HEK293 (cell line): ENCODE data around the gene DNAJB6.

Experiments used
- CTCF ChIA-PET: fragments of 350-600 bp; formaldehyde crosslinking; extraction: SDS; loops from one replicate; lab custom pipeline; 2021; ENCODE audit warnings: antibody characterized with exemption; lab: Yijun Ruan, JAX
- POLR2A ChIA-PET: fragments of 300-600 bp; formaldehyde crosslinking; extraction: SDS; loops from one replicate; lab custom pipeline; 2020; ENCODE audit warnings: antibody characterized with exemption, inconsistent platforms; lab: Yijun Ruan, JAX
- H3K27ac ChIP-seq: fragments of 200-500 bp; sonication (Bioruptor generic); 2 replicates; pipeline ENCODE4 v1.5.1; 2014; ENCODE audit warnings: low read depth, low read length, control low read depth, inconsistent platforms; ENCODE audit errors: extremely low read depth
- H3K36me3 ChIP-seq, 2 experiments: fragments of 200-500 bp in 1 of 2; sonication (Bioruptor generic) in 1 of 2; 1 replicate in 1 of 2; 2 replicates in 1 of 2; pipeline ENCODE4 v1.5.1; 2014 to 2017; ENCODE audit warnings: inconsistent platforms in 2 of 2, low read length in 2 of 2; ENCODE audit not compliant: control insufficient read depth in 2 of 2, insufficient read depth in 1 of 2
- H3K4me1 ChIP-seq: fragments of 200-500 bp; sonication (Bioruptor generic); 2 replicates; pipeline ENCODE4 v1.5.1; 2014; ENCODE audit warnings: mild to moderate bottlenecking, low read length, inconsistent platforms; ENCODE audit not compliant: control insufficient read depth, insufficient read depth
- H3K4me3 ChIP-seq: 2 replicates; pipeline ENCODE4 v1.5.1; 2011; ENCODE audit warnings: low read depth, mild to moderate bottlenecking, control low read depth, low read length, moderate library complexity
- H3K9me3 ChIP-seq: fragments of 200-500 bp; sonication (Bioruptor generic); 2 replicates; pipeline ENCODE4 v1.5.1; 2014; ENCODE audit warnings: low read depth, low read length, inconsistent platforms; ENCODE audit not compliant: control insufficient read depth, insufficient read depth
- EGR2 ChIP-seq: fragments of 450-650 bp; formaldehyde crosslinking; IDR thresholded peaks from 2 replicates; pipeline ENCODE4 v1.5.1; 2016; ENCODE audit warnings: low read depth, missing biosample characterization, missing genetic modification characterization
- YY2 ChIP-seq: fragments of 450-650 bp; formaldehyde crosslinking; IDR thresholded peaks from 2 replicates; pipeline ENCODE4 v1.5.1; 2016; ENCODE audit warnings: missing biosample characterization, missing genetic modification characterization
- ZBTB17 ChIP-seq: fragments of 450-650 bp; formaldehyde crosslinking; IDR thresholded peaks from 2 replicates; pipeline ENCODE4 v1.5.1; 2016; ENCODE audit warnings: missing biosample characterization, missing genetic modification characterization
- ZFHX2 ChIP-seq: fragments of 450-650 bp; formaldehyde crosslinking; conservative IDR thresholded peaks from 2 replicates; pipeline ENCODE4 v1.5.1; 2016; ENCODE audit warnings: missing biosample characterization, missing genetic modification characterization
- ZNF16 ChIP-seq: fragments of 450-650 bp; formaldehyde crosslinking; IDR thresholded peaks from 2 replicates; pipeline ENCODE4 v1.5.1; 2016; ENCODE audit warnings: low read depth, missing biosample characterization, missing genetic modification characterization
- ZNF18 ChIP-seq: fragments of 450-650 bp; formaldehyde crosslinking; IDR thresholded peaks from 2 replicates; pipeline ENCODE4 v1.5.1; 2016; ENCODE audit warnings: missing biosample characterization, missing genetic modification characterization
- ZNF350 ChIP-seq: fragments of 450-650 bp; formaldehyde crosslinking; IDR thresholded peaks from 2 replicates; pipeline ENCODE4 v1.5.0; 2017; ENCODE audit warnings: missing biosample characterization, mild to moderate bottlenecking, missing genetic modification characterization
- ZNF488 ChIP-seq: fragments of 450-650 bp; formaldehyde crosslinking; IDR thresholded peaks from 2 replicates; pipeline ENCODE4 v1.5.1; 2016; ENCODE audit warnings: missing biosample characterization, missing genetic modification characterization
- ZNF785 ChIP-seq: fragments of 450-650 bp; formaldehyde crosslinking; IDR thresholded peaks from 2 replicates; pipeline ENCODE4 v1.5.1; 2016; ENCODE audit warnings: missing biosample characterization, missing genetic modification characterization
- ZSCAN18 ChIP-seq: fragments of 450-650 bp; formaldehyde crosslinking; IDR thresholded peaks from 2 replicates; pipeline ENCODE4 v1.5.1; 2016; ENCODE audit warnings: missing biosample characterization, missing genetic modification characterization
- TF ChIP-seq, protein P1 (sequence below): fragments of 450-650 bp; formaldehyde crosslinking; IDR thresholded peaks from 2 replicates; pipeline ENCODE4 v1.5.1; 2016; ENCODE audit warnings: missing biosample characterization, missing genetic modification characterization

The DNAJB6 gene

GRCh38 chr7:157432957-157433576 lies 96.3 kb downstream of the DNAJB6 start (continued):
- TF ChIP-seq, protein P1, sequence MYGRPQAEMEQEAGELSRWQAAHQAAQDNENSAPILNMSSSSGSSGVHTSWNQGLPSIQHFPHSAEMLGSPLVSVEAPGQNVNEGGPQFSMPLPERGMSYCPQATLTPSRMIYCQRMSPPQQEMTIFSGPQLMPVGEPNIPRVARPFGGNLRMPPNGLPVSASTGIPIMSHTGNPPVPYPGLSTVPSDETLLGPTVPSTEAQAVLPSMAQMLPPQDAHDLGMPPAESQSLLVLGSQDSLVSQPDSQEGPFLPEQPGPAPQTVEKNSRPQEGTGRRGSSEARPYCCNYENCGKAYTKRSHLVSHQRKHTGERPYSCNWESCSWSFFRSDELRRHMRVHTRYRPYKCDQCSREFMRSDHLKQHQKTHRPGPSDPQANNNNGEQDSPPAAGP (tag by site-specific recombination) = 0 out of 2 replicates have a peak, but pooled peaks have one; percentile 36
- TF ChIP-seq ZNF785 (tag by site-specific recombination) = peak; percentile 97
- TF ChIP-seq ZNF350 (tag by site-specific recombination) = no peak
- peak; percentile 48; the same call in 1 of the 2 replicates for TF ChIP-seq ZNF18 (tag by site-specific recombination)

GRCh38 chr7:157433628-157434027 lies 96.8 kb downstream of the DNAJB6 start:
- no peak overlapping the region for H3K27ac ChIP-seq
- CTCF ChIA-PET = interaction anchor here (0.5 to 0.7 kb wide), 2 partner anchors 72 to 1262 kb away, joined by 3 read pairs; no protein-coding TSS in a partner anchor
- H3K9me3 ChIP-seq = no peaks in the 10 kb centered on the region
- POLR2A ChIA-PET = no interaction called here
- no peak overlapping the region for H3K4me3 ChIP-seq
- TF ChIP-seq ZFHX2 (tag by site-specific recombination) = peak; percentile 80
- no peak for TF ChIP-seq YY2 (tag by site-specific recombination)
- TF ChIP-seq EGR2 (tag by site-specific recombination) = peak; percentile 56
- TF ChIP-seq, all 188 proteins: peak for 2
- Histone ChIP-seq H3K36me3 (no peaks in the 10 kb centered on the region), H3K4me1 (no peaks in the 10 kb centered on the region)

DNA sequence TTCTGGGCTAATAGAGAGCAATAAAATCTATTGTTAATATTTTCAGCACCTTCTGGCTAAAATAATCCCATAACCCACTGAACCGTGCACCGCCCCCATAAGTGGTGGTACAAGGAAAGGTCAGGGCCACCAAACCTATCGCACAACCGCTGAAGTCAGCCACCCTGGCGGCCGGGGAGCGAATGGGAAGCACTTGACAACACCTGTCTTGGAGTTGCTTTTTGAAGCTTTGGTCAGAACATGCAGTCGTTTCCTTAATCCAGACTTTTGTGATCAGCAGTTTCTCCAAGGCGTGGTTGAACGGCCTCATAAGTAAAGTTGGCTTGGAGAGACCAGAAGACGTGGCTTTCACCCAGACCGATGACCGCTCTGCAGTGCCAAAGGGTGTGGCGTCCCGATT lies 97.4 kb downstream of the DNAJB6 start:
- CTCF ChIA-PET = interaction anchor here (0.5 to 0.7 kb wide), 2 partner anchors 118 to 1261 kb away, joined by 3 read pairs; no protein-coding TSS in a partner anchor
- Histone ChIP-seq H3K36me3 (no peaks in the 10 kb centered on the region), H3K27ac (no peak overlapping the region), H3K9me3 (no peaks in the 10 kb centered on the region), H3K4me1 (no peaks in the 10 kb centered on the region)
- POLR2A ChIA-PET = no interaction called here
- TF ChIP-seq ZNF16 (tag by site-specific recombination) = no peak
- no peak for TF ChIP-seq ZNF488 (tag by site-specific recombination)
- no peak for TF ChIP-seq ZSCAN18
- TF ChIP-seq, all 188 proteins: peak for 0
- H3K4me3 ChIP-seq = no peak overlapping the region

DNA sequence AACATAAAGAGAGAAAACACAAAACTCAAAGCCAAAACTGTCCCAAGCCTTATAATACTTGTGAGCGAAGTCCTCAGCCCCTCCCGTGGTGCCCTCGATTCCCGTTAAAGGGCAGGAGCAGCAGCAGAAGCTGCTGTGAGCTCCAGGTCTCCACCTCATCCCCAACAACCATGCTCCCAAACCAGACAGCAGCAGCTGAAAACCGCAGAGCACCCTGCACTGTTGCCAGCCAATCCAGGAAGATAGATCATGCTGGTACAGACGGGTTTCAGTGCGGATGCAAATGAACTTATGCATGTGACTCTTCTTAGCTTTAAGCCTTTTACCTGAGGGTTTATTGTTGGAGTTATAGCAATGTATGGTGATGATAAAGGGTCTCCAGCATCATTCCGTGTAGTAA lies 97.9 kb downstream of the DNAJB6 start:
- no peak overlapping the region for H3K27ac ChIP-seq
- H3K4me3 ChIP-seq = no peak overlapping the region
- CTCF ChIA-PET = no interaction called here
- no peaks in the 10 kb centered on the region for H3K36me3 ChIP-seq
- H3K4me1 ChIP-seq = no peaks in the 10 kb centered on the region
- POLR2A ChIA-PET = no interaction called here
- H3K9me3 ChIP-seq = no peaks in the 10 kb centered on the region
- TF ChIP-seq ZBTB17 (tag by site-specific recombination) = peak; percentile 44; the same call in 1 of the 2 replicates
- TF ChIP-seq EGR2 (tag by site-specific recombination) = no peak
